ENCODE data around the gene SLC15A4.
"Not testable (repeated sequence)": the region's sequence is repeated elsewhere in the genome, so short reads cannot be mapped to it uniquely, and the experiment has no call there.

The SLC15A4 gene

DNA sequence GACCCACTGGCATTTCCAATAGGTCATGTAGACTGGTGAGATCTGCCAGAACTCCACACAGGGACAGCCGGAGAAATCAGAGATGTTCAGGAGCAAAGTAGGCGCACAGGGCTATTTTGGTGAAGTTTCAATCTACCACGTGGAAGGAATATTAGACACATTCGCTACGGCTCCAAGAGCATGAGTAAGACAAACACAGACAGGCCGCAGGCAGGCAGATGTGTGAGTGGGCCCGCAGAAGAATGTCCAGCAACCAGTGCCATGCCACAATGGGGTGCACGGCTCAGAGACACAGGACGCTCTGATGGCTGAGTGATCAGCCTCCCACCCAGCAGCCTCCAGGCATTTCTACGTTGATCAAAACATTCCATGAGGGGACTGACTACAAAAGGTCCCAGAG is 10.4 kb downstream of the SLC15A4 start:
- no peak for DNase-seq

DNA sequence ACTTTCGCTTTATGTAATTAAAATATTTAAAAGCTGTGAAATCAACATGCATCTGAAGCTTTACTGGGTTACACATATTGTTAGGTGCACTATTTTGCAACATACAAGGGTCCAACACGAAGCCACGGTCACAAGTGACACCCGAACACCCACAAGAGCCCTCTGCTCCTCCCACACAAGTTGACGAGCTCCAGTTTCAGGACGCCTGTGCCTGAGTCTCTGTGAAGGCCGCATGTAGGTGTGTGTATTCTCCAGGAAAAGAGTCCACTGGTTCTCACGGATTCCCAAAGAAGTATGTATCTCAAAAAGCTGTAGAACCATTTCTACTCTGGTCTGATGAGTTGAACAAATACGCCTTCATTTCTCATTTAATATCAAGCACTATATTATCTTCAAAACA is 12.0 kb downstream of the SLC15A4 start:
- no peak for DNase-seq

- no peak for DNase-seq
Observed at GRCh38 chr12:128810182-128811127, 13.3 kb downstream of the SLC15A4 start.

GRCh38 chr12:128808651-128809050 is 15.1 kb downstream of the SLC15A4 start:
- no peak for DNase-seq

DNA sequence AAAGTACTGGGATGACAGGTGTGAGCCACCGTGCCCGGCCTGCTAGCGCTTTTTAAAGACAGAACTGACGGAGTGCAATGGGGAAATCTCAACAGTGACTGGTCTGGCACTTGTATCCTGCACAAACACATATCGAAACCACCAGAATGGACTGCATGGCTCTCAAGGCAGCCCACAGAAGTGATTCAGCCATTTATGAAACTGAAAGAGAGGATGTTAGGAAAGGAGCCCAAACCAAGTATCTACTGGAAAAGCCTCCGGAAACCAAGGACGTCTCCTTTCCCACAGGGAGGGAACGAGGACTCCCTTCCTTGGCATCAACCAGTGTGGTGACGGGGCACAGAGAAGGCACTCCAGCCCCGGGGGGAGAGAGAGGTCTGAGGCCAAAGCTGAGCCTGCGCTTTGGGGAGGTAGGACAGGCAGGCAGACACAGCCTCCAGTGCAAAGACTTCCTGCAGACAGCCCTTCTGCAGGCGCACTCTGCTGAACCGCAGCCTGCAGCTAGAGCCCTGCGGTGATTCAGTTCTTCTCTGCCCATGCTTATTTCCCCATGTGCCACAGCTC is 16.5 kb downstream of the SLC15A4 start:
- DNase-seq: no peak

- DNase-seq: no peak
Observed at GRCh38 chr12:128806573-128806972, 17.2 kb downstream of the SLC15A4 start.

DNA sequence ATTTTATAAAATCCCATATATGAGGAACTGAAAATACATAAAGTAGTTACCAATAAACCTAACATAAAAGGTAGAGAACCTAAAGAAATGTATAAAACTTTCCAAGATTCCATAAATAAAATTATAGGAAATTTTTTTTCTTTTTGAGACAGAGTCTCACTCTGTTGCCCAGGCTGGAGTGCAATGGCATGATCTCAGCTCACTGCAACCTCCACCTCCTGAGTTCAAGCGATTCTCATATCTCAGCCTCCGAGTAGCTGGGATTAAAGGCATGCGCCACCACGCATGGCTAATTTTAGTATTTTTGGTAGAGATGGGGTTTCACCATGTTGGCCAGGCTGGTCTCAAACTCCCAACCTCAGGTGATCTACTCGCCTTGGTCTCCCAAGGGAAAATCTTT is 18.4 kb downstream of the SLC15A4 start:
- not testable (repeated sequence) for DNase-seq

DNA sequence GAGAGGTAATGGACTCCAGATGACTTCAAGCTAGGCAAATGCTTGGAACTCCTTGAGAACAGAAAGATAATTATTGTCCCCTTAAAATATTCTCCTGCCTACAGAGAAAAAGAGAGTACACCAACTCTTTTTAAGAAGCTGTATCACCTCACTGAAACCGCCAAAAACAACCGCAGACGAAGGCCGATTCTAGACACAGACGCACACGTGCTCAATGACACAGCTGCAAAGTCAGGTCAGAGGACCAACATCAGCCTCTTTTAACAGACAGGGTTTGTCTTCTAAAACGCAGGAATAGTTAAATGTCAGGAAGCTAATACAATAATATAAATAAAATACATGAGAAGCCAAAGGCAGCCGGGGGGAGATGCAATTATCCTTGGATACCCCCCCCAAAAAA is 19.0 kb downstream of the SLC15A4 start:
- DNase-seq: no peak

DNA sequence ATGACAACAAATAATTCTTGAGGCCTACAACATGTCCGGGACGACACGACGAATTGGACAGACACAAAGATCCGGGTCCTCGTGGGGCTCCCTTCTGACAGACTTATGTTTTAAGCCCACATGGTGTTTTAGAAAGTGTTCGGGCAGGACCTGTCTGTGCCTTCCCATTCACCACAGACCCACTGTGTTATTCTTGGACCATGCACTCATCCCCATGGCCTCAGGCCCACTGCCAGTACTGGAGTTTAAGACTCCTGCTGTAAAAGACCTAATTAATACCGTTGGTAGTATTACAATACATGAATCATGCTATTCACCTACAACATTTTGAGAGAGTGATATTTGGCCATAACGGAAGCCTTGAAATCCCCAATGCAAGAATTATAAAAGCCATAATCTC is 20.0 kb downstream of the SLC15A4 start:
- DNase-seq: no peak

GRCh38 chr12:128802756-128803155 is 21.0 kb downstream of the SLC15A4 start:
- DNase-seq: no peak

DNA sequence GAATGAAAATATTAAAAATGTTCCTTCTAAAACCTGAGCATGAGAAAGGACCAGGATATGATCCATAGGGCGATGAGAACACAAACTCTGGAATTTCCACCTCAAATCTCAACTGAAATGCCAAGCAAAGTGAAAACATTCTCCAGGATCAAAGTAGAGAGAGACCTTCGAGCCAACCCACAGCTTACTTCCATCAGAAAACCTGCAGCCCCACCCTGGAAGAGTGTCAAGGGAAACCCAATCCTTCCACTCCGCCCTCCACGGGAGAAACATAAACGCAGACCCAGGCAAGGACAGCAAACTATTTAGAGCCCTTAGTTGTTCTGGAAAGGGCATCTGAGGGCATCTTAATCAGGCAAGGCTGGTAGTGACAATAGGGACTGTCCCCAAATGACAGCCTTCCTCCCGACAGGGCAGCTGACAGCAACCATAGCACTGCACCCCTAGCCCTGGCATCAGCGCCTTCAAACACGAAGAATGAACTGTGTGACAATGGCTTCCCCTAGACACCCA is 21.8 kb downstream of the SLC15A4 start:
- DNase-seq: peak; percentile 71

DNA sequence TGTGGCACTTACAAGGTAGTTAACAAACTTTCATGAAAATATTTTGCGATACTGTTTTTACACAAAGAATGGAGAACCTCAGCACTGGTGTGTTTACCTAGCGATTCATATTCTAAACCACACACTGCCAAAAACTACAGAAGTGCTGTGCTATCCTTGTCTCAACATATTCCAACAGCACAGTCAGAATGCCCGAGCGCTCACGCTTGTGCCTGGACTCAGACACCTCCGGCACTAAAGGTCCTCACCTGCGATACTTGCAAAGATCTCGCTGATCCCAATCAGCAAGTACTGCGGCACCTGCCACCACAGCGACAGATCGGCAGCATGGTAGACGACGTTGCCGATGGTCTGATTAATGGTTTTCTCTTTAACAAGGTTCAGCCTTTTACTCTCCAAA is 23.2 kb downstream of the SLC15A4 start:
- no peak for DNase-seq

GRCh38 chr12:128798571-128799341 is 25.0 kb downstream of the SLC15A4 start:
- no peak for DNase-seq

GRCh38 chr12:128797119-128798118 is 26.3 kb downstream of the SLC15A4 start:
- DNase-seq: peak; percentile 64

GRCh38 chr12:128796439-128797118 is 27.2 kb downstream of the SLC15A4 start:
- no peak for DNase-seq

- no peak for DNase-seq
Observed at GRCh38 chr12:128795530-128796361, 28.0 kb downstream of the SLC15A4 start.

GRCh38 chr12:128794661-128795529 is 28.9 kb downstream of the SLC15A4 start:
- DNase-seq: no peak

DNA sequence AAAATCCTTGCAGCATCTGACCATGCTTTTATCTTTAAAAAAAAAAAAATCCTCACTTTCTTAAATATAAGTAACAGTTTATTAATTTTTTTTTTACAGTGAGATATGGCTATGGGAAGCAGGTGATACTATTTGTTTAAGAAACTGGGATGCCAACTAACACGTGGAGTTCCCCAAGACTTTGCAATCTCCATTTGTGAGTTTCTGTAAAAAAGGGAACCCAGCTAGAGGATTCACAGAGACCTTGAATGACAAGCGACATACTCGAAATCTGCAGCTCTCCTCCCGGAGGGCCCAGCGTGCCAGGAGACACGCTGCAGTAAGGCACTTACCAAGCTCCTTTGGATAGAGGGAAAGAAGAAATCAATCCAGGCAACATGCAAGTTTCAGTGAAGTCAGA is 30.1 kb downstream of the SLC15A4 start:
- no peak for DNase-seq

DNA sequence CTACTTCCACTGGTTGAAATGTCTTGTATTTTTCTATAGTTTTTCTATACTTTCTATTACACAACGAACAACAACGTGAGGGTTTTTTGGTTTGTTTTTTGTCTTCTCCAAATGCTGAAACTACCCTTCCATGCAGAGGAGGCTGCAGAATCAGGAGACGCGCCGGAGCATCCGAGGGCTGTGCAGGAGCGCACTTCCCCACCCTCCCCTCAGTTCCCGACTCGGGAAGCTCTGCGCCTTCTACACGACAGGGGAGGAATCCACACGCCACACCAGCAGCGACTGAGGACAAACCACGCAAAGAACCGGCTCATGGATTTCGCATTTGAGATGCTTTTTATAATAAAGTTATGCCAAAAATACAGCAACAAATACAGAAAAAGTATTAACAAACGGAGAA is 30.9 kb downstream of the SLC15A4 start:
- no peak for DNase-seq

GRCh38 chr12:128792398-128792797 is 31.4 kb downstream of the SLC15A4 start:
- no peak for DNase-seq
